Measurements from ENCODE around the gene ACVR1. TPM values are rescaled to one million over a fixed set of nuclear protein-coding genes. Genes with fewer than 3 reads are reported as not detected.

Gene ACVR1
- total RNA-seq, 1 donor from 2014 or later = 4.4 TPM

DNA sequence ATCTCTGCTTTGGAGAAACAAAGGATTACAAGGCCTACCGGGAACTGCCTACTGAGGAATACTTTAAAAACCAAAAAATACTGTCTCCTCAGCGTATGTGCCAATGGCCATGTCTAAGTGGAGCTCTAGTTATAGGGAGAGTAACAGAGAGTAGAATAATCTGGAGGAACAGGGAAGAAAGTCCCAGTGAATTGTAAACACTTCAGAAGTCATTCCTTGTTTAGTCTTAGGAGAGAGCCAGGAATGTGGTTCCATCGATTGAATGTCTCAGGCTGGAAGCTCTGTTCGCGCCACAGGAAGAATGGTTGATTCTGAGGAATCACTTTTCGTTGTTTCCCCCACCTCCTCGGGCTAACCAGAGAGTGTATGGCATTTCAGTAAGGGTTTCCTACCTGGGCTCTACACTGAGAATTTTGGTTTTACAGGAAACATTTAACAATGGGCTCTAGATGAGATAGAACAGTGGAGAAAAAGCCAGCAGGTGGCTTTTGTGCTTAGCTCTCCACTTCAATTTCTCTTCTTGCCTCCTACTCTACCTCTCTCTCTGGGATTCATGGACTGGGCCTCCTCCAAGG lies 88.7 kb downstream of the ACVR1 start:
- TF ChIP-seq, protein P1, sequence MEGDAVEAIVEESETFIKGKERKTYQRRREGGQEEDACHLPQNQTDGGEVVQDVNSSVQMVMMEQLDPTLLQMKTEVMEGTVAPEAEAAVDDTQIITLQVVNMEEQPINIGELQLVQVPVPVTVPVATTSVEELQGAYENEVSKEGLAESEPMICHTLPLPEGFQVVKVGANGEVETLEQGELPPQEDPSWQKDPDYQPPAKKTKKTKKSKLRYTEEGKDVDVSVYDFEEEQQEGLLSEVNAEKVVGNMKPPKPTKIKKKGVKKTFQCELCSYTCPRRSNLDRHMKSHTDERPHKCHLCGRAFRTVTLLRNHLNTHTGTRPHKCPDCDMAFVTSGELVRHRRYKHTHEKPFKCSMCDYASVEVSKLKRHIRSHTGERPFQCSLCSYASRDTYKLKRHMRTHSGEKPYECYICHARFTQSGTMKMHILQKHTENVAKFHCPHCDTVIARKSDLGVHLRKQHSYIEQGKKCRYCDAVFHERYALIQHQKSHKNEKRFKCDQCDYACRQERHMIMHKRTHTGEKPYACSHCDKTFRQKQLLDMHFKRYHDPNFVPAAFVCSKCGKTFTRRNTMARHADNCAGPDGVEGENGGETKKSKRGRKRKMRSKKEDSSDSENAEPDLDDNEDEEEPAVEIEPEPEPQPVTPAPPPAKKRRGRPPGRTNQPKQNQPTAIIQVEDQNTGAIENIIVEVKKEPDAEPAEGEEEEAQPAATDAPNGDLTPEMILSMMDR (IDR thresholded peaks at IDR 0.05) = no peak
- CTCF ChIA-PET = no interaction called here

DNA sequence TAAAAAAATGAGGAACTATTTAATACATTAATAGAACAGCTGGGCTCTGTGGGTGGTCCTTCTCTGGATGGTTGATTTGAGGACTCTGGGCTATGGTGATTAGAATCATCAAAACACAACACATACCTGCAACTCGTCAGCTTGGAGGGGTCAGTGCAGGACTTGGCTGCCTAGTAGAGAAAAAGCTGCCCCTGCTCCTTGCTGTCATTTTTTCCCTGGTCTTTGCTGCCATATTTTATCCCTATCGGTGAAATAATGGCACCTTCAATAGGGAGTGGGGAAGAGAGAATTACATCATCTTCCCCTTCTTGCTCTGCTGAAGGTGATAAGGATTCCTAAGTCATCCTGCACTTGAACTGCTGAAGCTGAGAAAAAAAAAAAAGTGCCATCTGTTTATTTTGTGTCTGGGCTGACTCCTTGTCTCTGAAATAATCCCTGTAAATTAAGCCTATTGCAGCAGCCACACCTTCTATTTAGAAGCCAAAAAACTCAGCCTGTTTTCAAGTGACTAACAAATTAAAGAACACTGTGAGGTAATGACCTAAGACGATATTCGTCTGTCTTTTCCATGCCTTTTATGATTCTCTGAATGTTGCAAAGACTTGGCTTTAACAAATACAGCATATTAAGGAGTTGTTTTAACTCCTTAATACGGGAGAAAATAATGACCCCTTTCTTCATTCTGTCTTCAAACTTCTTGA lies 89.3 kb downstream of the ACVR1 start:
- Mint-ChIP-seq H3K9me3 (no peaks in the 10 kb centered on the region), H3K36me3 (ENCODE audit: low read depth) (no peaks in the 10 kb centered on the region), H3K27me3 (no peaks in the 10 kb centered on the region), H3K4me3 (no peak overlapping the region), H3K27ac (no peak overlapping the region), H3K4me1 (no peaks in the 10 kb centered on the region)
- no peak for DNase-seq
- TF ChIP-seq, protein P1 (IDR thresholded peaks at IDR 0.05) = no peak
- POLR2A ChIA-PET = no interaction called here
- CTCF ChIA-PET = no interaction called here
- ATAC-seq (ENCODE audit: low read depth) = no peak
- intact Hi-C loops (cut with micrococcal nuclease) = no loop called here

More for the DNA sequence above, 88.7 kb downstream of the ACVR1 start:
- no peak overlapping the region for H3K4me3 Mint-ChIP-seq
- POLR2A ChIA-PET = no interaction called here
- ATAC-seq (ENCODE audit: low read depth) = no peak
- no peaks in the 10 kb centered on the region for H3K9me3 Mint-ChIP-seq
- H3K4me1 Mint-ChIP-seq = no peaks in the 10 kb centered on the region
- H3K27me3 Mint-ChIP-seq = no peaks in the 10 kb centered on the region
- H3K27ac Mint-ChIP-seq = no peak overlapping the region
- intact Hi-C loops (cut with micrococcal nuclease) = no loop called here
- no peak for DNase-seq
- no peaks in the 10 kb centered on the region for H3K36me3 Mint-ChIP-seq (ENCODE audit: low read depth)

DNA sequence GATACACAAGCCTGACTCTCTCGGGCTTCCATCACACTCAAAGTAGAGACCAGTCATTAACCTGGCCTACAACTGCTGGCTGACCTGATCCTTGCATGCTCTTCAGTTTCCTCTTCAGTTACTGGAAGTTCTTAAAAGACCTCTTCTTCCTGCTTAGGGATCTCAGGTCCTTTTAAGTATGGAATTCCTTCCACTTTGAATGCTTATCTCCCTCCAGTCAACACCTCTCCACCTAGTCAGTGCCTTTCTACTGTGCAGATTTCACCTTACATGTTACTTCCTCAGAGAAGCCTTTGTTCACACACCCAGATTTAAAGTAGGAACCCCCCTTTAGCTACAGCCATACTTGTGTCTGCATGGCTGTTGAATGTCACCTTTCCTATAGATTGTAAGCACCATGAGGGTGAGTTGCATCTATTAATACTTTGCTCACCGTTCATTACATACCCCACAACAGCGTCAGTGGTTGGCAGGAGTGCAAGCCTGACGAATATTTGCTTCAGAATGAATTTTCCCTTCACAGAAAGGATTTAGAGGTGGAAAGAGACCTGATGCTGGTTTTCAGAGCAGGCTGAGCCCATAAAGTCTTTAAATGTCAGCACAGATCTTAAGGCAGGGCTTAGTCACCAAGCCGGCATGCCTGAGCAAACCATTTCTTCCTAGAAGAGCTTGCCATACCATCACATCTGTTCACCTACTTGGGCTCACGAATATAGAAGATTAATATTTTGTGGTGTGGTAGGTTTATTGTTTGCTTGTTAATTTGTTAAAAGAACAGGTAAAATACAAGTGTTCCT lies 90.1 kb downstream of the ACVR1 start:
- Mint-ChIP-seq H3K36me3 (ENCODE audit: low read depth) (no peaks in the 10 kb centered on the region), H3K27ac (no peak overlapping the region), H3K9me3 (no peaks in the 10 kb centered on the region), H3K4me1 (no peaks in the 10 kb centered on the region), H3K4me3 (no peak overlapping the region), H3K27me3 (no peaks in the 10 kb centered on the region)
- intact Hi-C loops (cut with micrococcal nuclease) = no loop called here
- TF ChIP-seq, protein P1 (IDR thresholded peaks at IDR 0.05) = no peak
- CTCF ChIA-PET = no interaction called here
- no peak for ATAC-seq (ENCODE audit: low read depth)
- DNase-seq = no peak
- POLR2A ChIA-PET = no interaction called here

DNA sequence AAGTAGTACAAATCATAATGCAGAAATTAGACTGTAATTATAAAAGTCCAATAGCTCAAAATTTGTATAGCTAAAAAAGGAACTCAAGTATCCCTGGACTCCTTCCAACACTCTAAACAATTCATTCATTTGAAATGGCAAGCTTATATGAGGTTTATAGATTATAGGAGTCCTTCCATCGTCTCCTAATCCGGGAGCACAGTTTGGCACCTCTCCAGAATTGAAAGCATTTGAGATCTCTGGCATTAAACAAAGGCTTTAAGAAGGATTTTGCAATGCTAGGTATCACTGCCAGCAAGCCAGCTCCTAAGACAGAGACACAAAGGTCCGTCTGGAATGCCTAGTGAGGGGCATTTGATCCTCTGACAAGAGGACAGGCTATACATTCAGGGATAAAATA lies 90.9 kb downstream of the ACVR1 start:
- H3K4me3 Mint-ChIP-seq = no peak overlapping the region
- no peaks in the 10 kb centered on the region for H3K9me3 Mint-ChIP-seq
- H3K4me1 Mint-ChIP-seq = no peaks in the 10 kb centered on the region
- ATAC-seq (ENCODE audit: low read depth) (no peak), DNase-seq (no peak)
- CTCF ChIA-PET = no interaction called here
- peaks cover 3% of the 10 kb centered on the region for H3K36me3 Mint-ChIP-seq (ENCODE audit: low read depth)
- H3K27ac Mint-ChIP-seq = no peak overlapping the region
- POLR2A ChIA-PET = no interaction called here
- H3K27me3 Mint-ChIP-seq = no peaks in the 10 kb centered on the region
- intact Hi-C loops (cut with micrococcal nuclease) = no loop called here
- TF ChIP-seq, protein P1 (IDR thresholded peaks at IDR 0.05) = no peak

DNA sequence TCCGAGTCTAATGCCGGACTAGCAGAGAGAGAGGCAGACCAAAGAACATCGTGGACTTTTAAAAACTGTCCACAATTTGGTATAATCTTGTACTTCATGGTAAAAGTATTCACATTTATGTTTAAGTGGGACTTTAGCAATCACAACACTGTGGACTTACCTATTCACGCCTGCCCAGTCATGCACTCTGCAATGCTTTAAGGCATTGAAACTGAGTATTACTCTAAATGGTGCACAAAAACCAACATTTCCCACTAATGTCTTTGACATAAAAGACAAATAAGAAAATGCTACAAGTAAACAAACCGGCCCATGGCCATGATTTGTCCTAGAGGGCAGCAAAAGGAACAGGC lies 91.3 kb downstream of the ACVR1 start:
- POLR2A ChIA-PET = no interaction called here
- H3K36me3 Mint-ChIP-seq (ENCODE audit: low read depth) = peaks cover 7% of the 10 kb centered on the region
- TF ChIP-seq, protein P1 (IDR thresholded peaks at IDR 0.05) = no peak
- intact Hi-C loops (cut with micrococcal nuclease) = no loop called here
- H3K4me1 Mint-ChIP-seq = no peaks in the 10 kb centered on the region
- no peak for DNase-seq
- no peak overlapping the region for H3K27ac Mint-ChIP-seq
- no peaks in the 10 kb centered on the region for H3K27me3 Mint-ChIP-seq
- no peak overlapping the region for H3K4me3 Mint-ChIP-seq
- CTCF ChIA-PET = no interaction called here
- ATAC-seq (ENCODE audit: low read depth) = no peak
- H3K9me3 Mint-ChIP-seq = no peaks in the 10 kb centered on the region

All from activated B cell treated with CpG ODN at 0.5 μM for 24 hours (primary cell).